HG03521 (cell line): ENCODE results near the gene C21orf91.
A peak's percentile ranks its signal among the peaks of the same experiment; 100 is the strongest.

Experiments used
- ATAC-seq: cut with Tn5 transposase; IDR thresholded peaks from one replicate; pipeline ENCODE4 v1.9.1; 2021; ENCODE audit warnings: mild to moderate bottlenecking, moderate library complexity; ENCODE audit not compliant: unreplicated experiment

Gene C21orf91

DNA sequence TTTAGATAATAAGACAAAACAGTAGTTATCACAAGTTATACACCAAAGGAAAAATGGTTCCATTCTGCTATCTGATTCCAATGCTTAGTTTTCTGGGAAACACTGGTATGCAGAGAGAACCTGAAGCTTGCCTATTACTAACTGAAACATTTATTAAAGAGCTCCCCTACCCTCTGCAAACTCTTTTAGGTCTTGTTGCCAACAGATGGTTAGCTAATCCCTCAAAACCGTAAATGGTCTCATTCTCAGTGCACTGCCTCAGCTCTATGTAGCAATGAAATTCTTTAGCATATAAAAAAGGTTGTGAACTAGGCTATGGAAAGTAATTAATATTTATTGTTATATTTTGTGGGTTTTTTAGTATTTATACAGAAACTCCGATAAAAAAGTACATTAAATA lies 20.4 kb downstream of the C21orf91 start:
- ATAC-seq: no peak

DNA sequence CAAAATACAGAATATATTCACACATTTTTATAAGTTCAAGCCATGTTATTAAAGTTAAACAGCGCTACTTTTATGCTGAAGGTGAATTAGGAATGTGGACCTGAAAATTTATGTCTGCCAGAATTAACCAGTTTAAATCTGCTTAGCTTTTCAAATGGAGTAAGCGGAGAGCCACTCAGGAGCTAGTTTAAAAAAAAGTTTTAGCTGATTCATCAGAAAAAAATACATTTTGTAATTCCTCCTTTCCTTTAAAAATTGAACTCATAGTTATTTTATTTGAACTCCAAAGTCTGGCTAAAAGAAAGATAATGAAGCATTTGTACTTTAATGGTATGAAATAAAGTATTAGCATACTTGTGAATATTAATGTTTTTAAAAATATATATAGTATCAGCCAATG lies 21.2 kb downstream of the C21orf91 start:
- no peak for ATAC-seq

DNA sequence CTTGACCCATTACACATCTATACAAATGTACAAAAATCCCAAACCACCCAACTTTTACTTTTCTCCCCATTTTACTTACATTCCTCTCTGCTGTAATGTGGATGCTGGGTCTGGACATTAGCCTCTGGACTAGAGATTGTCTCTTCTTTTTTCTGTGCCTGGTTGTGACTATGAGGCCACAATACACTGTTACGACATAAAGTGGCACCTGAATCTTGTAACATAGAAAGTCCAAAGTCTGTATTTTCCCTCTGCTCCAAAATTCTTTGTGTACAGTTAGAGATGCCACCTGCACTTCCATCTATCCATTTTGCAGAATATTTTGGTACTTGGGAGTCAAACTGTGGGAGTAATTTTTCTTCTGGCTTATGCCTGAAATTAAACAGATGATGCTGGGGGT lies 22.7 kb downstream of the C21orf91 start:
- no peak for ATAC-seq

- no peak for ATAC-seq
Observed at GRCh38 chr21:17796037-17796403, 23.1 kb downstream of the C21orf91 start.

- no peak for ATAC-seq
Observed at GRCh38 chr21:17795146-17796036, 23.8 kb downstream of the C21orf91 start.

- ATAC-seq: no peak
Observed at GRCh38 chr21:17794518-17795145, 24.5 kb downstream of the C21orf91 start.

- ATAC-seq: peak; percentile 54
Observed at GRCh38 chr21:17793246-17794123, 25.7 kb downstream of the C21orf91 start.

- ATAC-seq: no peak
Observed at GRCh38 chr21:17789656-17790055, 29.5 kb downstream of the C21orf91 start.

DNA sequence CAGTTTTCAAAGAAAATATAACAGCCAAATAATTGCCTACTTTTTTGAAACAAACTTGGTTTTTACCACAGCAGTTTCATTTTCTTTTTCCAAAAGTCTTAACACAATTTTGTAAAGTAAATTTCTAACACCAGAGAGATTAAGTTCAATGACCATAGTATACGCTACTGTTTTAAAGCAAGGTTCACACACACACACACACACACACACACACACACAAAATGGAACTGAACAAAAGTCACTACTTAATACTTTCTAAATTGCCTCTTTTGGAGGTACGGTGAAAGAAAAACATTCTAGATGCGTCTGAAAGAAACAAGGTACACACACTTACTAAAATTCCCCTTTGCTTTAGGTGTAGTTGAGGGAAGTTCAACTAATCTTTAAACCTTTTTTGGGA lies 30.1 kb downstream of the C21orf91 start:
- no peak for ATAC-seq

GRCh38 chr21:17786851-17787181 lies 32.3 kb downstream of the C21orf91 start:
- no peak for ATAC-seq

GRCh38 chr21:17786071-17786850 lies 32.9 kb downstream of the C21orf91 start:
- no peak for ATAC-seq

DNA sequence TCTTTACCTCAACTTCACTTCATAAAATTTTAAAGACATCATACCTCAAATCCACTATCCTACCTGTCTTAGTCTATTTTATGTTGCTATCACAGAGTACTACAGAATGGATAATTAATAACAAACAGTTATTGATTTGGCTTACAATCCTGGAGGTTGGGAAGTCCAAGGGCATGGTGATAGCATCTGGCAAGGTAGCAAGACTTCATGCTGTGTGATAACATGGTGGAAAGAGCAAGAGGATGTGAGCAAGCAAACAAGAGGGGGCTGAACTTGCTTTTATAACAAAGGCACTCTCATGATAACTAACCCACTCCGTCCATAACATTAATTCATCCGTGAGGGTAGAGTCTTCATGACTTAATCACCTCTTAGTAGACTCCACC lies 33.8 kb downstream of the C21orf91 start:
- no peak for ATAC-seq

- ATAC-seq: peak; percentile 52
Observed at GRCh38 chr21:17784604-17785402, 34.4 kb downstream of the C21orf91 start.

DNA sequence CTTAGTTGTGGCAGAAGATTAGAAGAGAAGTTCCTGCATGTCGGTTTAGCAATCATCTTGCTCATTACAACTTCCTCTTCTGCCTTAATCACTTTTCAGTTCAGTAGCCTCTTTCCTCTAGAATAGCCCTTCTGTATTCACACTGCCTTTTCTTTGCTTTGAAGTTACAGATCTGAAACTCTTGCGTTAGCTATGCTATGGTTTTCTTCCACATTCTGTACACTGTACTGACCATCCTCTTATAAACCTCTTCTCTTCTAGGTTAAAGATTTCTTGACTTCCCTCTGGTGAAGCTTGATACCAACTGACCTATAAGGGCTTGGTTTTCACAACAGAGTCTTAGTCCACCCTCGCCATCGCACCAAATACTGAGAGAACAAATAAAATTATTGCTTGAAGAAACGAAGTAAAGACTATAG lies 35.0 kb downstream of the C21orf91 start:
- ATAC-seq: peak; percentile 45

DNA sequence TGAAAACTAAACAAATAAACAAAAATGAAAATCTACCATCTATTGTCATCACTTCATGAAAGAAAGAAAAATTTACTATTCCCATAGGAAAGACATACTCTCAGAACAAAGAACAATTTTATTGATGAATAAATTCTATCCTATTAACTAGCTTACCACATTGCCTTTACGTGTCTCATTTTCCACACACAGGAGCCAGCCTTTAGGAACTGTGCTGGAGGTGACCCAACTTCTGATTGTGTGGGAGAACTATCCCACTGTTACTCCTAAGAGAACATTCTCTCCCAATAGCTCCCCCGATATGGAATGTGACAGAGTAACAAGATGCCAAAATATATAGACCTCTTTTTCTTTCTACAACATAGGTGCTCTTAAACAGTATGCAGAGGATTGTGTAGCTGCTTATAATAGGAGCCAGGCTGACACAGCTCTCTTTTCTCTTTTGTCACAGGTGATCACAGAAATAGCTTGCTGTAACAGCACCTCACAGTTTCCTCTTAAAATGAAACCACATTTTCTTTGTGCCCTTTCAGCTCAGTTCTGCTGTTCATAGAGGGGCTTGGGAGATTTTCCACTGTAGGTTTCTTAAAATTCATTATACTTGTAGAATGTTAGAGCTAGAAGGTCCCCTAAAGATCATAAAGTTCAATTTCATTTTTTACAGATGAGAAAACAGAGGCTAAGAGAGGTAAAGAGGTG lies 35.5 kb downstream of the C21orf91 start:
- peak; percentile 31 for ATAC-seq

DNA sequence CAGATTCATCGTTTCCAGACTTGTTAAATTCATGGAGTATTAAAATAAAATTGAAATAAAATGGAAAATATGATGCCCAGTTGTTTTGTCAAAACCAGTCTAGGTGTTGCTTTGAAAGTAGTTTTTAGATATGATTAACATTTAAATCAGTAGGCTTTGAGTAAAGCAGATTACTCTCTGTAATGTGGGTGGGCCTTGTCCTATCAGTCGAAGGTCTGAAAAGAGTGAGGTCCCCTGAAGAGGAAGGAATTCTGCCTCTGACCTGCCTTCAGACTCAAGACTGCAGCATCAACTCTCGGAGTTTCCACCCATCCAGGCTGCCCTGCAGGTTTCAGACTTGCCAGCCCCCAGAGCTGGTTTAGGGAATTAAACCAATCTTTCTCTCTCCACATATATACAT lies 36.2 kb downstream of the C21orf91 start:
- no peak for ATAC-seq

GRCh38 chr21:17782051-17782450 lies 37.1 kb downstream of the C21orf91 start:
- no peak for ATAC-seq

- no peak for ATAC-seq
Observed at GRCh38 chr21:17781524-17781923, 37.6 kb downstream of the C21orf91 start.

DNA sequence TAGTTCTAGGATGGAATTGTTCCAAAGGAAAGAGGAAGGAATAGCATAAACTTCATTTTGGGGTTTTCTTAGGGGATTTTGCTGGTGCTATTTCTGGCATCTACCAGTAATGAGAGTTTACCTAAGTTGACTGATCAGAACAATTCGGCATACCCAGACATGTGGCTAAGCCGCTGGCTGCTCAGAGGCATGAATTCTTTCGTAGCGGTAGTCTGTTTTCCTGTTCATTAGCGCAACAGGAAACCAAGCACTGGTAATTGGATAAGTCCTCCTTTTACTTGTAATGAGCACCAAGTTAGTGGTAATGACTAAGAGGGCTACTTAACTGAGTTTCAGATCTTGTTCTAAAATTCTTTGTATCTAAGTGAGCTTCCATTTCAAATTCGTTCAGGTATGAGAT lies 38.6 kb downstream of the C21orf91 start:
- peak; percentile 22 for ATAC-seq
